Esophagus squamous epithelium (tissue), 4 donors: ENCODE measurements around the gene PLCB2.

ENCODE experiments used
- POLR2A ChIP-seq, 4 donors: fragments of 450-650 bp; IDR thresholded peaks; one replicate each; pipeline ENCODE4 v1.6.1; 2017; ENCODE audit warnings: antibody characterized with exemption in 4 of 4, mild to moderate bottlenecking in 4 of 4, moderate library complexity in 3 of 4
- TF ChIP-seq, protein P1 (sequence below), 6 experiments: fragments of 450-650 bp in 4 of 6; fragments of 200-600 bp in 2 of 6; sonication (generic) in 2 of 6; IDR thresholded peaks; one replicate each; pipeline ENCODE4 v1.5.1; 2016 to 2019; ENCODE audit warnings: antibody characterized with exemption in 6 of 6, mild to moderate bottlenecking in 4 of 6, moderate library complexity in 4 of 6

DNA sequence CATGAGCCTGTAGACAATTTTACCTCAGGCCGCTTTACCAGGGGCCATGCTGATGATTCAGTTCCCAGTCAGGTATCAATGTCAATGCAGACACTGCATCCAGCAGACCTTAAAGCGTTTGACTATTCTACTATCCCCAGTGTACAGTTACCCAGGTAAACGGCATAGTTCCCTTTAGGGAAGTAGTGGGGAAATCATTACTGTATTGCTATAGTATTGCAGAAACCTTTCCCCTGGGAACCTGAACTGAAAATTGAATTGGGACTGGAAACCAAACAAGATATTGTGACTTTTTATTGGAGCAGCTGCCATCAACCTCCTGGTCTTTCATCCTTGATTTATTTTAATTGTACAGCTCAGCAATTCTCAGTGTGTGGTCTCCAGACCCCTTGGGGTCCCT lies 9.2 kb upstream of the PLCB2 start:
- TF ChIP-seq, protein P1, sequence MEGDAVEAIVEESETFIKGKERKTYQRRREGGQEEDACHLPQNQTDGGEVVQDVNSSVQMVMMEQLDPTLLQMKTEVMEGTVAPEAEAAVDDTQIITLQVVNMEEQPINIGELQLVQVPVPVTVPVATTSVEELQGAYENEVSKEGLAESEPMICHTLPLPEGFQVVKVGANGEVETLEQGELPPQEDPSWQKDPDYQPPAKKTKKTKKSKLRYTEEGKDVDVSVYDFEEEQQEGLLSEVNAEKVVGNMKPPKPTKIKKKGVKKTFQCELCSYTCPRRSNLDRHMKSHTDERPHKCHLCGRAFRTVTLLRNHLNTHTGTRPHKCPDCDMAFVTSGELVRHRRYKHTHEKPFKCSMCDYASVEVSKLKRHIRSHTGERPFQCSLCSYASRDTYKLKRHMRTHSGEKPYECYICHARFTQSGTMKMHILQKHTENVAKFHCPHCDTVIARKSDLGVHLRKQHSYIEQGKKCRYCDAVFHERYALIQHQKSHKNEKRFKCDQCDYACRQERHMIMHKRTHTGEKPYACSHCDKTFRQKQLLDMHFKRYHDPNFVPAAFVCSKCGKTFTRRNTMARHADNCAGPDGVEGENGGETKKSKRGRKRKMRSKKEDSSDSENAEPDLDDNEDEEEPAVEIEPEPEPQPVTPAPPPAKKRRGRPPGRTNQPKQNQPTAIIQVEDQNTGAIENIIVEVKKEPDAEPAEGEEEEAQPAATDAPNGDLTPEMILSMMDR (IDR thresholded peaks at IDR 0.05) = no peak
- TF ChIP-seq POLR2A (IDR thresholded peaks at IDR 0.05) = no peak
